Measurements from ENCODE around the gene TIPIN.

DNA sequence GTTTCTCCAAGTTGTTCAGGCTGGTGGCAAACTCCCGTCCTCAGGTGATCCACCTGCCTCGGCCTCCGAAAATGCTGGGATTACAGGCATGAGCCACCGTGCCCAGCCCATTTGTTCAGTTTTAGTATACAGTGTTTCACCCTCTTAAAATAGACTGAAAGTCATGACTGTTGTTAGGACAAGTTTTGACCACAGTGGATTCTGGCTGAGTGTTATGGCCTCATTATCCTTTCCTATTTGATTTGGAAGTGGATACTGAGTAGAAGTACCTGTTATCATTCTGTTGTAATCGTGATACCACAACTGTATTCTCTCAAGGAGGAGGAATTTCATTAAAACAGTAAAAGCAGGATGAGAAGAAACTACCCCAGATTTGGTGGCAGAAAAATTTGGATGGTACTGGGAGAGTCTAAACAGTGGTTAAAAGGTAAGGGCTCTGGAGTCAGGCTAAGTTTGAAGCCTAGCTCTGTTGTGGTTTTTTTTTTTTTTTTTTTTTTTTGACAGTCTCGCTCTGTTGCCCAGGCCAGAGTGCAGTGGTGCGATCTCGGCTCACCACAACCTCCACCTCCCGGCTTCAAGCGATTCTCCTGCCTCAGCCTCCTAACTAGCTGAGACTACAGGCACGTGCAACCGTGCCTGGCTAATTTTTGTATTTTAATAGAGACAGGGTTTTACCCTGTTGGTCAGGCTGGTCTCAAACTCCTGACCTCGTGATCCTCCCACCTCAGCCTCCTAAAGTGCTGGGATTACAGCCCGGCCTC, 32.8 kb upstream of the TIPIN start:
- TF ChIP-seq POLR2A (IDR thresholded peaks at IDR 0.05; ENCODE audit: low read length) (no peak), FOSL2 (IDR thresholded peaks at IDR 0.05) (no peak), FOSL2 (CRISPR knock-in tag; IDR thresholded peaks at IDR 0.05) (no peak), MYC (IDR thresholded peaks at IDR 0.05; ENCODE audit: borderline replicate concordance, low read length) (no peak), MAFK (IDR thresholded peaks at IDR 0.05; ENCODE audit: partially characterized antibody) (no peak), TP53 (CRISPR knock-in tag; IDR thresholded peaks at IDR 0.05) (no peak)
- TF ChIP-seq, protein P1, sequence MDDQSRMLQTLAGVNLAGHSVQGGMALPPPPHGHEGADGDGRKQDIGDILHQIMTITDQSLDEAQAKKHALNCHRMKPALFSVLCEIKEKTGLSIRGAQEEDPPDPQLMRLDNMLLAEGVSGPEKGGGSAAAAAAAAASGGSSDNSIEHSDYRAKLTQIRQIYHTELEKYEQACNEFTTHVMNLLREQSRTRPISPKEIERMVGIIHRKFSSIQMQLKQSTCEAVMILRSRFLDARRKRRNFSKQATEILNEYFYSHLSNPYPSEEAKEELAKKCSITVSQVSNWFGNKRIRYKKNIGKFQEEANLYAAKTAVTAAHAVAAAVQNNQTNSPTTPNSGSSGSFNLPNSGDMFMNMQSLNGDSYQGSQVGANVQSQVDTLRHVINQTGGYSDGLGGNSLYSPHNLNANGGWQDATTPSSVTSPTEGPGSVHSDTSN (IDR thresholded peaks at IDR 0.05) = no peak
- TF ChIP-seq, protein P2, sequence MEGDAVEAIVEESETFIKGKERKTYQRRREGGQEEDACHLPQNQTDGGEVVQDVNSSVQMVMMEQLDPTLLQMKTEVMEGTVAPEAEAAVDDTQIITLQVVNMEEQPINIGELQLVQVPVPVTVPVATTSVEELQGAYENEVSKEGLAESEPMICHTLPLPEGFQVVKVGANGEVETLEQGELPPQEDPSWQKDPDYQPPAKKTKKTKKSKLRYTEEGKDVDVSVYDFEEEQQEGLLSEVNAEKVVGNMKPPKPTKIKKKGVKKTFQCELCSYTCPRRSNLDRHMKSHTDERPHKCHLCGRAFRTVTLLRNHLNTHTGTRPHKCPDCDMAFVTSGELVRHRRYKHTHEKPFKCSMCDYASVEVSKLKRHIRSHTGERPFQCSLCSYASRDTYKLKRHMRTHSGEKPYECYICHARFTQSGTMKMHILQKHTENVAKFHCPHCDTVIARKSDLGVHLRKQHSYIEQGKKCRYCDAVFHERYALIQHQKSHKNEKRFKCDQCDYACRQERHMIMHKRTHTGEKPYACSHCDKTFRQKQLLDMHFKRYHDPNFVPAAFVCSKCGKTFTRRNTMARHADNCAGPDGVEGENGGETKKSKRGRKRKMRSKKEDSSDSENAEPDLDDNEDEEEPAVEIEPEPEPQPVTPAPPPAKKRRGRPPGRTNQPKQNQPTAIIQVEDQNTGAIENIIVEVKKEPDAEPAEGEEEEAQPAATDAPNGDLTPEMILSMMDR (IDR thresholded peaks at IDR 0.05) = no peak
- TF ChIP-seq, protein P3, sequence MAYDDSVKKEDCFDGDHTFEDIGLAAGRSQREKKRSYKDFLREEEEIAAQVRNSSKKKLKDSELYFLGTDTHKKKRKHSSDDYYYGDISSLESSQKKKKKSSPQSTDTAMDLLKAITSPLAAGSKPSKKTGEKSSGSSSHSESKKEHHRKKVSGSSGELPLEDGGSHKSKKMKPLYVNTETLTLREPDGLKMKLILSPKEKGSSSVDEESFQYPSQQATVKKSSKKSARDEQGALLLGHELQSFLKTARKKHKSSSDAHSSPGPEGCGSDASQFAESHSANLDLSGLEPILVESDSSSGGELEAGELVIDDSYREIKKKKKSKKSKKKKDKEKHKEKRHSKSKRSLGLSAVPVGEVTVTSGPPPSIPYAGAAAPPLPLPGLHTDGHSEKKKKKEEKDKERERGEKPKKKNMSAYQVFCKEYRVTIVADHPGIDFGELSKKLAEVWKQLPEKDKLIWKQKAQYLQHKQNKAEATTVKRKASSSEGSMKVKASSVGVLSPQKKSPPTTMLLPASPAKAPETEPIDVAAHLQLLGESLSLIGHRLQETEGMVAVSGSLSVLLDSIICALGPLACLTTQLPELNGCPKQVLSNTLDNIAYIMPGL (CRISPR knock-in tag; IDR thresholded peaks at IDR 0.05; ENCODE audit: borderline replicate concordance) = no peak
